PC-3 (cell line): ENCODE data around the gene NKX6-1.

Experiments
- CTCF ChIP-seq: fragments of 300-600 bp; sonication (generic); conservative IDR thresholded peaks from 2 replicates; pipeline ENCODE4 v1.5.1; 2017; ENCODE audit warnings: antibody characterized with exemption, low read depth, mild to moderate bottlenecking, low read length
- EZH2 ChIP-seq: fragments of 300-600 bp; sonication (generic); IDR thresholded peaks from one replicate; pipeline ENCODE4 v1.6.1; 2017; ENCODE audit warnings: antibody characterized with exemption, mild to moderate bottlenecking, low read length; ENCODE audit not compliant: unreplicated experiment
- EZH2phosphoT487 ChIP-seq: fragments of 300-600 bp; sonication (generic); IDR thresholded peaks from 2 replicates; pipeline ENCODE4 v1.6.1; 2018; ENCODE audit warnings: mild to moderate bottlenecking, antibody characterized with exemption, low read length, borderline replicate concordance

DNA sequence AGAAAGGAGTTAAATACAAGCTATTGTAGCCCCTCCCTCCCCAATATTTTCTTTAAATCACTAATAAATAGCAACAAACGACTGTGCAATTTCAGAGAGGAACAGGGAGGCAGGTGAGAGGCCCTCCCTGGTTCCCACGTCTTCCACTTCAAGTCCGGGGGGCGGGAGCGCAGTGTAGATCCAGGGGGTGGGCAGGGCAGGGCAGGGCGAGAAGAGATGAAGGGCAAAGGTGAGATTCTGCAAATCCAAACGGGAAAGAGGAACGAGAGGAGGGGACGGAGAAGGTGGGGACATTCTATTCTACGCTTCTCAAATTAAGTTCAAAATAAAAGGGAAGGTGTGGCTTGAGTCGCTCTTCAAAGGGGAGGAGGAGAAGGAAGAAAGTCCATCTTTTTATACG lies 6.8 kb downstream of the NKX6-1 start:
- TF ChIP-seq CTCF (no peak), EZH2 (no peak), EZH2phosphoT487 (no peak)
